NCI-H1436 treated with DMSO at 0.1 percent for 48 hours (cell line): ENCODE results near the gene KLHL40.

Experiments
- DNase-seq: peaks from one replicate; lab custom pipeline; 2025; lab: John Stamatoyannopoulos, UW

The KLHL40 gene

GRCh38 chr3:42685363-42685881 is at the start of gene KLHL40:
TSS of gene KLHL40 (plus strand) at chr3:42685537. CDS start at chr3:42685619, 82 bp downstream.
- no peak for DNase-seq

GRCh38 chr3:42637001-42637400 is 48.3 kb upstream of the KLHL40 start:
- no peak for DNase-seq

GRCh38 chr3:42638339-42638842 is 46.9 kb upstream of the KLHL40 start:
- no peak for DNase-seq

- no peak for DNase-seq
Observed at GRCh38 chr3:42639192-42639591, 46.1 kb upstream of the KLHL40 start.

- DNase-seq, result no peak
Observed at GRCh38 chr3:42640129-42640528, 45.2 kb upstream of the KLHL40 start.

- no peak for DNase-seq
Observed at GRCh38 chr3:42640771-42641370, 44.5 kb upstream of the KLHL40 start.

GRCh38 chr3:42647821-42648459 is 37.4 kb upstream of the KLHL40 start:
- DNase-seq, result no peak

- no peak for DNase-seq
Observed at GRCh38 chr3:42649006-42649405, 36.3 kb upstream of the KLHL40 start.

GRCh38 chr3:42649783-42650182 is 35.6 kb upstream of the KLHL40 start:
- no peak for DNase-seq

GRCh38 chr3:42651248-42652091 is 33.9 kb upstream of the KLHL40 start:
- DNase-seq, result no peak

GRCh38 chr3:42652251-42652610 is 33.1 kb upstream of the KLHL40 start:
- no peak for DNase-seq

GRCh38 chr3:42652611-42653302 is 32.6 kb upstream of the KLHL40 start:
- no peak for DNase-seq

GRCh38 chr3:42653303-42653559 is 32.1 kb upstream of the KLHL40 start:
- DNase-seq, result no peak

- no peak for DNase-seq
Observed at GRCh38 chr3:42653560-42654330, 31.6 kb upstream of the KLHL40 start, which contains the start of gene ZBTB47. TSS of gene ZBTB47 (plus strand) at chr3:42653697. CDS start at chr3:42658356, 4,659 bp downstream.

GRCh38 chr3:42654331-42655201 is 30.8 kb upstream of the KLHL40 start:
- DNase-seq, result no peak

GRCh38 chr3:42655331-42655888 is 29.9 kb upstream of the KLHL40 start:
- DNase-seq, result no peak

GRCh38 chr3:42655980-42656679 is 29.2 kb upstream of the KLHL40 start:
- no peak for DNase-seq

- no peak for DNase-seq
Observed at GRCh38 chr3:42656680-42657610, 28.4 kb upstream of the KLHL40 start.
